Measurements from ENCODE around the gene TMTC3.
"Not testable (repeated sequence)": the region's sequence is repeated elsewhere in the genome, so short reads cannot be mapped to it uniquely, and the experiment has no call there.

The TMTC3 gene

DNA sequence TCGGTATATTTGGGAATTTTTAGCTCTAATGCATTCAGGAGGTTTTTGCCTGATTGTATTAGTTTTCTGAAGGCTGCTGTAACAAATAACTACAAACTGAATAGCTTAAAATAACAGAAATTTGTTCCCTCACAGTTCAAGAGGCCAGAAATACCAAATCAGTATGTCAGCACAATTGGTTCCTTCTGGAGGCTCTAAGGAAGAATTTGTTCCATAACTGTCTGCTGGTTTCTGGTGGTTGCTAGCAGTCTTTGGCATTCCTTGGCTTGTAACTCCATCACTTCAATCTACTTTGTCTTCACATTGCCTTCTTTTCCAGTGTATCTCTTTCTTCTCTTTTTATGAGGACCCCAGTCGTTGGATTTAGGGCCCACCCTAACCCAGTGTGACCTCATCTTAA is 21.3 kb downstream of the TMTC3 start:
- no peak for DNase-seq (ENCODE audit: extremely low read depth in 1 of 2, low read depth in 1 of 2)

DNA sequence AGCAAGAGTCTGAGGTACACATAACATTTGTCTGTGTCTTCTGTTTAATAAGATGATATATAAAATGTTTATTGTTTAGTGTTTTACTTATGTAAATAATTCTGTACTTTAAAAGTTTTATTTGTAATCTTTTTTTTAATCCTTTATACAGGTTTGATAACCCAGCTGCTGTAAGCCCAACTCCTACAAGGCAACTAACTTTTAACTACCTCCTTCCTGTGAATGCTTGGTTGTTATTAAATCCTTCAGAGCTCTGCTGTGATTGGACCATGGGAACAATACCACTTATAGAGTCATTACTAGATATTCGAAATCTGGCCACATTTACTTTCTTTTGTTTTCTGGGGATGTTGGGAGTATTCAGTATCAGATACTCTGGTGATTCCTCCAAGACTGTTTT is 24.1 kb downstream of the TMTC3 start:
- no peak for DNase-seq (ENCODE audit: extremely low read depth in 1 of 2, low read depth in 1 of 2)

DNA sequence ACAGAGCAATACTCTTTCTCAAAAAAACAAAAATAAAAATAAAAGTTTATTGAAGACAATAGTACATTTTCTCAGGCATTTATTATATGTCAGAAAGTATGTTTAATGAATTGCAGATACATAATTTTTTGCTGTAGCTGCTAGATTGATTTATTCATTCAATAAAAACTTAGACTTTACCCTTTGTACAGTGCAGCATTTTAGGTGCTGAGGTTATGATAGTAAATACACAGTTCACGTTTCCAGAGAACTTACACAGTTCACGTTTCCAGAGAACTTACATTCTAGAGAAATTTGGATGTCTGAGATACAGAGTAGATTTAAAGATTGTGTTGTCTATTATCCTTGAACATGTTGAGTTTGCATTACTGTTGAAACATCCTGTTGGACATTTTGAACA is 25.3 kb downstream of the TMTC3 start:
- DNase-seq (ENCODE audit: extremely low read depth in 1 of 2, low read depth in 1 of 2) = no peak

DNA sequence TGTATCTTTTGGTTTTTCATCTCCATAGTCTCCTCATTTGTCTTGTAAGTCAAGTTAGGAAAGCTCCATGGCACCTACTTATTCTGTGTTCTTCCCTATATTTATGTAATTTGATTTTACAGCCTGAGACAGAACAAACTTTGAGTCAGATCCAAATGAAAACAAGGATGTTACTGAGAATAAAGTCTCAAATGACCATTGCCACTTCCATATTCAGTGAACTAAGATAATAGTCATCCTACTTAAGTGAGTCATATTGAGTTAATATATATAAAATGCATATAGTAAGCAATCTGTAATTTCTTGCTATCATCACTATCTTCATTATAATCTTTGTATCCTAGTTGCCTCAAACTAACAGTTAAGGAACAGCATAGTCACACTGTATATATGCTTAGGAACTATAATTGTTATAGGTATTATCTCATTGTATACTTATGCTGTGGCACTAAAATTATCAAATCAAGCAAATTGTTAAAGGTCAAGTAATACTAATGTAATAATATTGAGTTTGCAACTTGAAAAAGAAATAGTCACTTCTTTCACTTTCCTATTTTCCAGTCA is 30.8 kb downstream of the TMTC3 start:
- DNase-seq (ENCODE audit: extremely low read depth in 1 of 2, low read depth in 1 of 2) = no peak

DNA sequence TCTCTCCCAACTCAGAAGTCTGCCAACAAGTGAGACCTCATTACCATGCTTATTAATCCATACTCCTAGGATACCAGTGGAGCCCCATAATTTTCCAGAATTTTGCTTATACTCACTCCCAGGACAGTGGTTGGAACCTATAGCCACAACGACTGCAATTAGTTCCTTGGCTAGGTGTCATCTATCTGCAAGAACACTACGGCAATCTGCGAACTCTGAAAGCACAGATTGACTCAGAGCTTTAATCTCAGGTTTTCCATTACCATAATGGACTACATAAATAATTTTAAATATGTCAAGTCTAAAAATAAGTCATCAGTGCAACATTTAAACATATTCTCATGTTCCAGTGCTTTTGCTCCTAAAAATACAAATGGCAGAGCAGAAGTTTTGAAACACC is 33.4 kb downstream of the TMTC3 start:
- DNase-seq (ENCODE audit: extremely low read depth in 1 of 2, low read depth in 1 of 2) = no peak

DNA sequence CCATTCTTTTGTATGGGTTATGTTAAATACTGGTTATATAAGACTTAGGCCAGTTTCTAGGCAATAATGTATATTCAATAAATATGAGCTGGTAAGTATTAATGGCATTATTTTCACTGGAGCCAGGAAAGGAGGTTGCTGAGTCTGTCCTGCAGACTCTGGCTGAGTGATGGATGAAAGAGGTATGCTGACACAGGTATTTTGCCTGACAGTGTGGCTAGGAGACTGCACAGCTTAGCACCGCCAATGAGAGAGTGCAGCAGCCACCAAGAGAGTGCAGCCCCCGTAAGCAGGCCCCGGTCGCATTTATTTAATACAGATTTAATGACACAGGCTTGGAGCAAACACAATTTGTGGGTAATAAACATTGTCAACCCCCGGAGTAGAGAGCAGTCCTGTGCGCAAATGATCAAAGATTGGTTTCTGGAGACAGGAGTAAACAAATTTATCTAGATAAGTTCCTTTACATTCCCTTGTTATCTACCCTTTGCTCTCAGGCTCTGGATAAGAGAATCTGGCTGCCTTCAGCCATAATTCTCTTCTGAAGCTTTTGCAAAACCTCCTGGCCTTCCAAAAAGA is 37.4 kb downstream of the TMTC3 start:
- no peak for DNase-seq (ENCODE audit: extremely low read depth in 1 of 2, low read depth in 1 of 2)

DNA sequence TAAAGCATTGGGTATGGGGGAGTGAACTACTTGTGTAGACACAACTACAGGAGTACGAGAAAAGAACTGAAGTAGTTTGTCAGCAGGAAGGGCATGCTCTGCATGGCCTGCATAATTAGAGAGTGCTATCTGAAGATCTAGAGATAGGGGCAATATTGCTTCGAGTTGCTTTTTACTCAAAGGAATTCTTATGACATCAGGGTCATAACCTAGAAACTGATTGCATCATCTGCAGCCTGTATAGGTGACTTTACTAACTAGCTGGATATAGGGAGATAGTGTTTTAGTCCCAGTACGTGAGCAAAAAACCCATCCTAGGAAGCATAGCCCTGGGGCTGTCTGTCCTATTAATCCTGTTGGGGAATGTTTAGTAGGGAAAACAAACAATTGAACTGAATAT is 39.8 kb downstream of the TMTC3 start:
- DNase-seq (ENCODE audit: extremely low read depth in 1 of 2, low read depth in 1 of 2) = no peak

DNA sequence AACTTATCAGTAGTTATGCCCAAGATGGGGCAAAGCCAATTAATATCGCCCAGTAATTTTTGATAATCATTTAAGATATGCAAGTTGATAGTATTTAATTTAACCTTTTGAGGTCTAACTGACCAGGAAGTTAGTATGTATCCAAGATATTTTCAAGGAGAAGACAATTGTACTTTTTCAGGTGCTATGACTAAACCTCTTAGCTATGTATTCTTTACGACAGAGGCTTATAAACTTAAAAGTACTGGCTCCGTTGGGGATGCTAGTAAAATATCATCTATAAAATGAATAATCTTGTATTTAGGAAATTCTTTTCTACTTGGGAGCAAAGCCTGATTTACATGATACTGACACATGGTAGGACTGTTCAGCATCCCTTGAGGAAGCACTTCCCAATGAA is 40.3 kb downstream of the TMTC3 start:
- no peak for DNase-seq (ENCODE audit: extremely low read depth in 1 of 2, low read depth in 1 of 2)

DNA sequence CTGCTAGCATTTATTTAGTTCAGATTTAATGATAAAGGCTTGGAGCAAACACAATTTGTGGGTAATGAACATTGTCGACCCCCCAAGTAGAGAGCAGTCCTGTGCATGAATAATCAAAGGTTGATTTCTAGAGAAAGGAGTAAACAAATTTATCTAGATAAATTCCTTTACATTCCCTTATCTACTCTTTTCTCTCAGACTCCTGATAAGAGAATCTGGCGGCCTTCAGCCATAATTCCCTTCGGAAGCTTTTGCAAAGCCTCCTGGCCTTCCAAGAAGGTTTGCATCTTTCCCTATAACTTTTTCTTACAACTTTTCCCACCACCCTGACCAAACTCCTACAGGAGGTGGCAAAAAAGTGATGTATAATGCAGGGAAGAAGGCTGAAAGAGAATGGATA is 42.1 kb downstream of the TMTC3 start:
- DNase-seq (ENCODE audit: extremely low read depth in 1 of 2, low read depth in 1 of 2) = no peak

DNA sequence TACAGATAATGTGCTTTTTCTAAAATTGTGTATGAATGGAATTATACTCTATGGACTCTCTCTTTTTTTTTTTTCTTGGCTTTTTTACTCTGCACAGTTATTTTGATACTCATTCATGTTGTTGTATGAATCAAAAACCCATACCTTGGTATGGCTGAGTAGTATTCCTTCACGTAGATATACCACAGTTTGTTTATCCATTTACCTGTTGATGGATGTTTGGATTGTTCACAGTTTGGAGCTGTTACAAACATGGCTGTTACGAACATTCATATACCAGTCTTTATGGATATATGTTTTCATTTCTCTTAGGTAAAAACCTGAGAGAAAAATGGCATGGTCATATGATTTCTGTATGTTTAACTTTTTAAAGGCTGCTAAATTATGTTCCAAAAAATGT is 43.2 kb downstream of the TMTC3 start:
- DNase-seq (ENCODE audit: extremely low read depth in 1 of 2, low read depth in 1 of 2) = no peak

DNA sequence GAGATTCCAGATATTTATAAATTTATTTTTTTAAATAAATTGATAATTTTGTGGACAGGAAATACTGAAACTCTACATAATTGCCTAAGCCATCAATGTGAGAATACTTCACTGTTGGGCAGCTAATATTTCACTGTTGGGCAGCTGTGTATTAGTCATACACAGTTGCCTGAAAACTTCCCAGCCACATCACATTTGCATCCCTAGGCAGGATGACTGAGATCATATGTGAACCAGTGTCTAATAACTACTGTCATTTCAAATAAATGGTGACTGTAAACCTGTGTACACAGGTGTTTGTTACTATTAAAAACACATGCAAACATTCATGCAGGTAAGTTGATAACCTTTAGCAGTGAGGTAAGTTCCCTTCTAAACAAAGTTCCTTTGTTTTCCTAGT is 43.9 kb downstream of the TMTC3 start:
- DNase-seq (ENCODE audit: extremely low read depth in 1 of 2, low read depth in 1 of 2) = no peak

DNA sequence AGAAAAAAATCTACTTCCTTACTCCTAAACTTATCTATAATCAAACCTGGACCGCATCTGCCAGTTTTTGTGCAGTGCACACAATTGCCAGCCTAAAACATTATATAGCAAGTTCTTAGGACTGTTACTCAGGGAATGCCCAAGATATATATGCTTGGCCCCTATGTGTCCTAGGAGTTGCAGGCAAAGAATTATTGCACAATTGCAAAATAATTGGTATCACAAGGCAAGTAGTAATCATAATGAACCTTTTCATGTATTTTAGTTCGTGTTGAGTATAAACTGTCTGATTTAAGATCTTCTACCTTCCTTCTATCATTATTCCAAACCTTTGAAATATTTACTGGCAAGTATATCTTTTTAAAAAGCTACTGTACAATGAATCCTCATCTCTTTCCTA is 45.5 kb downstream of the TMTC3 start:
- DNase-seq (ENCODE audit: extremely low read depth in 1 of 2, low read depth in 1 of 2) = no peak

DNA sequence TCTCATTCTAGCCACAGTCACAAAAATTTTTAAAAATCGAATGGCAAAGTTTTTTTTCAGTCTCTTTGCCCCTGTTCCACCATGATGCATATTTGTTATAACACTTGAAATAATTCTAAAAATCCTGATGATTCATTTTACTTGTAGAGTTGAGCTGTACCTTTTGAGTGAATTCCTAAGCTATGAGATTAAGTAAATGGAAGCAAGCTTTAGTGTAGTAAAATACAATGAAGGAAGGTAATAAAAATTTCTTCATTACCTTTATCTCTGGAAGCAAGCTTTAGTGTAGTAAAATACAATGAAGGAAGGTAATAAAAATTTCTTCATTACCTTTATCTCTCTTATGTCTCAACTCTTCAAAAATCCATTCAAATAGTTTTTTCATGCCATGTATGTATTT is 46.1 kb downstream of the TMTC3 start:
- no peak for DNase-seq (ENCODE audit: extremely low read depth in 1 of 2, low read depth in 1 of 2)

DNA sequence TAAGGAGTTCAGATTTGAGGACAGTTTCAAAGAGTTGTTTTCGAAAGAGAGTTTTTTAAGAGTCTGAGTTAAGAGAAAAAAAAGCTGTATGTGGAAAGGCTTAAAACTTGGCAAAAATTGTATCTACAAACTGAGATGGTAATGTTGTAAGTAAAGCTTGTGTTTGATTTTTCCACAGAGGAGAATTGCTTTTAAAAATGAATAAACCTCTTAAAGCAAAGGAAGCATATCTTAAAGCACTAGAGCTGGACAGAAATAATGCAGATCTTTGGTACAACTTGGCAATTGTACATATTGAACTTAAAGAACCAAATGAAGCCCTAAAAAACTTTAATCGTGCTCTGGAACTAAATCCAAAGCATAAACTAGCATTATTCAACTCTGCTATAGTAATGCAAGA is 50.3 kb downstream of the TMTC3 start:
- no peak for DNase-seq (ENCODE audit: extremely low read depth in 1 of 2, low read depth in 1 of 2)

DNA sequence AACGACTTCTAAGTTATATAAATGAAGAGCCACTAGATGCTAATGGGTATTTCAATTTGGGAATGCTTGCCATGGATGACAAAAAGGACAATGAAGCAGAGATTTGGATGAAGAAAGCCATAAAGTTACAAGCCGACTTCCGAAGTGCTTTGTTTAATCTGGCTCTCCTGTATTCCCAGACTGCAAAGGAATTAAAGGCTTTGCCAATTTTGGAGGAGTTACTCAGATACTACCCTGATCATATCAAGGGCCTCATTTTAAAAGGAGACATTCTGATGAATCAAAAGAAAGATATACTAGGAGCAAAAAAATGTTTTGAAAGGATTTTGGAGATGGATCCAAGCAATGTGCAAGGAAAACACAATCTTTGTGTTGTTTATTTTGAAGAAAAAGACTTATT is 52.8 kb downstream of the TMTC3 start:
- no peak for DNase-seq (ENCODE audit: extremely low read depth in 1 of 2, low read depth in 1 of 2)

DNA sequence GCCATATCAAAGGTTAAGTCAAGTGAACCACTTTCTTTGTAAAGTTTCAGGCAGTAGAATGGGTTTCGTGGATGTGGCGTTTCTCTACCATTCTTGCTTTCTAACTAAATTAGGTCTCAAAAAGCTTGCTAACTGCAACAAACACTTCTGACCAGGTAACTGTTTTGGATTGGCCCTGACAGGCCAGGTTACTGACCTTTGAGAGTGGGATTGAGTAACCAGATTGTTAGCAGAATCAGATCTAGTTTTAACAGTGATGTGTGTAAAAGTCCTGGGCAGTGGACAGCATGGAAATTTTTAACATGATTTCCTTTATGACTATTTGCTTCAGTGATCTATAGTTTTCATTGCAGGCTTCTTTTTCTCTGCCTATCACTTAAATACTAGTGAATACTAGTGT is 57.9 kb downstream of the TMTC3 start:
- no peak for DNase-seq (ENCODE audit: extremely low read depth in 1 of 2, low read depth in 1 of 2)

DNA sequence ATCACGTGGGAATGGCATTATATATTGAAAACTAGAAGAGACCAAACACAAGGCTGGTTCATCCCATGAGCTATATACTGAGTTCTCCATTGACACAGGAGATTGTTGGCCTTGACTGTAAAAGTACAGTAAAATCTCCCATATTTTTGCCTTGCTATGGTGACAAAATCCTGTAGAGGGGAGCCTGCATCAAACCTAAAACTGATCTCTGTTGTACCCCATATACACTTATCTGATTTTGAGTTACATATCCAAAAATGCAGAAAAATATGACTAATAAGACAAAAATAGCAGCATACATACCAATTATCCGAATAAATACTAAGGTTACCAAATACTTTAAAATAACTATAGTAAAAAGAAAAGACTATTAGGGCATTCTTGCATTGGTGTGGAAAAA is 60.4 kb downstream of the TMTC3 start:
- DNase-seq (ENCODE audit: extremely low read depth in 1 of 2, low read depth in 1 of 2) = no peak

DNA sequence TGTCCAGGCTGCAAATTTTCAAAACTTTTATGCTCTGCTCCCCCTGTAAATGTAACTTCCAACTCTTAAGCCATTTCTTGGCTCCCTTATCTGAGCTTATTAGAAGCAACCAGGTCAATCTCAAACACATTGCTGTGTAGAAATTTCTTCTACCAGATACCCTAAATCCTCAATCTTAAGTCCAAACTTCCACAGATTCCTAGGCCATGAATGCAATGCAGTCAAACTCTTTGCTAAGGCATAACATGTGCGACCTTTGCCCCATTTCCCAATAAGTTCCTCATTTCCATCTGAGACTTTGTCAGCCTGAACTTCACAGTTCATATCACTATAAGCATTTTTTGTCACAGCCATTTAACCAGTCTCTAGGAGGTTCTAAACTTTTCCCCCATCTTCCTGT is 64.5 kb downstream of the TMTC3 start:
- no peak for DNase-seq (ENCODE audit: extremely low read depth in 1 of 2, low read depth in 1 of 2)

DNA sequence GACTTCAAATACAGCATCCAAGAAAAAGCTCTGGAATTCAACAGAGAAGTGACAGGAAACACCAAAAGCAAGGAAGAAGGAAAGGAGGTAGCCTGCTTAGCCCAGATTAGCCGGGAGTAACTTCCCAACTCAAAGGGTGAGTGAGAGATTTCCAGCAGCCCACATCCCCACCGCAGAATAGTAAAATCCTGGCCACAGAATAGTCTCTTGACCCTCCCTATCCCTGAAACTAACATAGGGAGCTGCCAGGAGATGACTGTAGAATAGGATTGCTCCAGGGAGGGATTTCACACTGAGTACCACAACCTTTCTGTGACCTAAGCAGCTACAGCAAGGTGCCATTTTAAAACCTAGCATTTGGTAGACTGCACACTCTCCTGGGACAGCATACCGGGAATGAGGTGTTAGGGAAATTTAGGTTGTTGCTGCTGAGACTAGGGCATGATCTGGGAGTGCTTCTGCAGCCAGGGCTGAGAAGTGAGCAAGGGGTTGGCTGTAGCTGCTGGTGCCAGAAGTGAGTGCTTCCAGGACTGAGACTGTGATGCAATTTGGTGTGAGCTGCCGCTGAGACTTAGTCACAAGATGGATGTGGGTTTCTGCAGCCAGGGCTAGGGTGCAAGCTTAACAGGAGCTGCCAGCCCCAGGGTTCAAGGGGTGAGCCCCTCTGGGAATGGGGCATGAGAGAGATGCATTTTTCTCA is 66.0 kb downstream of the TMTC3 start:
- DNase-seq (ENCODE audit: extremely low read depth in 1 of 2, low read depth in 1 of 2) = no peak

DNA sequence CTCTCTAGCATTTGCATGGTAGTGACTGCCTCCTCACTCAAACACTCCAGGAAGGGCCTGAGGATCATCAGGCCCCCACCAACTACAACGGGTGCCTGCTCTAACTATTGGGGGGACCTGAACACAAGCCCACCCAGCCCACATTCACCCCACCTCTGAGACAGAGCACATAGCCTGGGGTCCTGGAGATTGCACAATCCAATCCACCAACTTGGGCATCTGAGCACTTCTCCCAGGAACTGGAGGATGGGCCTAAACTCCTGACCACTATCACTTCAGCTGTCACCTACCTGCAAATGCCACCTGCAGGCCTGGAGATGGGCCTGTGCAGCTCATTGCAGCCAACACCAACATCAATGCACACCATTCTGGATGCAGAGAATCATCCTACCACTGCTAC is 66.6 kb downstream of the TMTC3 start:
- DNase-seq (ENCODE audit: extremely low read depth in 1 of 2, low read depth in 1 of 2) = no peak

DNA sequence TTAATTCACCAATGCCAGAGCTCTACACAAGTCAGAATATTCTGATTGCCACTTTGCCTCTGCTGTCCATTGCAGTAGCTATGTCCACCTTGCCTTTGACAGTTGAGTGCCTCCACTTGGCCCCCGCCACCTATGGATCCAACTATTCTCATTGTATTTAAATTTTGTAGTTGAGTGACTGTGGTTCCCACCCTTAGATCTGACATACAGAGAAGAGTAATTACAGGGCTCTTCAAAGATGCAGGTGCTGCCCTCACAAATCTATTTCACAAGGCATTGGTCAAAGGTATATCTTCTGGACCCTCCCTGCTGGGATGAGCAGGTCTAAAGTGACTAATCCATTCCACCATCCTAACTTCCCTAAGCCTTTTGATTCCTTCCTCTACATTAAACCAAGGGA is 68.2 kb downstream of the TMTC3 start:
- not testable (repeated sequence) for DNase-seq (ENCODE audit: extremely low read depth in 1 of 2, low read depth in 1 of 2)

DNA sequence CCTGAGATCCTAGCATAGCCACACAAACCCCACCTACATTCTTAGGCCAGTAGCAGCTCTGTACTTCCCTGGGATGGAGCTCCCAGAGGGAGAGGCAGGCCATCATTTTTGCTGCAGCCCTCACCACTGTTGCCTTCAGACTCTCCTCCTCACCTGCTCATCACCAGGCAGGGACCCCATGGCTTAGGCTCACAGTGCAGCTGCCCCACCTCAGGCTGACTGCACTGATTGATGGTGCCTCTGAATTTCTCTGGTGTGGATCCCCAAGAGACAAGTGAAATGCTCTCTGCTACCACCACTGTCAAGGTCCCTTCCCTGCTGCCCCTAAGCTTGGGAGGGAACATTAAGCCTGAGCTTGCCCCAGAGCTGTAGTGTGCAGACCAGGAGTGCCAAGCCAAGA is 76.2 kb downstream of the TMTC3 start:
- DNase-seq (ENCODE audit: extremely low read depth in 1 of 2, low read depth in 1 of 2) = no peak

DNA sequence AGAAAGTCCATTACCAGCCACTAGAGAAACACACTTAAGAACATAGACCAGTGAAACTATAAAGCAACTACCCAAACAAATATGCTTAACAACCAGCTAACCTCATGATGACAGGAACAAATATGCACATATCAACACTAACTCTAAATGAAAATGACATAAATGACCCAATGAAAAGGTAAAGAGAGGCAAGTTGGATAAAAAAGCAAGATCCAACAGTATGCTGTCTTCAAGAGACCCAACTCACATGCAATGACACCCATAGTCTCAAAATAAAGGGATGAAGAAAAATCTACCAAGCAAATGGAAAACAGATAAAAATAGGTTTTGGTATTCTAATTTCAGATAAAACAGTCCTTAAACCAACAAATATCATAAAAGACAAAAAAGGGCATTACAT is 77.8 kb downstream of the TMTC3 start:
- DNase-seq (ENCODE audit: extremely low read depth in 1 of 2, low read depth in 1 of 2) = no peak
